Astrocyte (in vitro differentiated cells and primary cell): ENCODE data around the gene ARFGEF2.

Experiments
- CTCF ChIP-seq: IDR thresholded peaks from 2 replicates; pipeline ENCODE4 v1.5.1; 2011; ENCODE audit warnings: low read depth, mild to moderate bottlenecking, inconsistent platforms, low read length, moderate library complexity; ENCODE audit not compliant: insufficient read depth
- EZH2 ChIP-seq: IDR thresholded peaks from 2 replicates; pipeline ENCODE4 v1.6.1; 2012; ENCODE audit warnings: mild to moderate bottlenecking, low read length, inconsistent platforms; ENCODE audit not compliant: insufficient read depth

- TF ChIP-seq CTCF: no peak
- no peak for TF ChIP-seq EZH2
Observed at GRCh38 chr20:48886811-48887210, 34.7 kb upstream of the ARFGEF2 start.
